Measurements from ENCODE around the gene RBPJ.

RBPJ gene

GRCh38 chr4:26451597-26451996, 130.8 kb downstream of the RBPJ start:
- TF ChIP-seq FOXP2 (optimal IDR thresholded peaks at IDR 0.05; ENCODE audit: borderline replicate concordance, extremely low read depth, extremely low read length, insufficient read depth), result no peak
- TF ChIP-seq, protein P1, sequence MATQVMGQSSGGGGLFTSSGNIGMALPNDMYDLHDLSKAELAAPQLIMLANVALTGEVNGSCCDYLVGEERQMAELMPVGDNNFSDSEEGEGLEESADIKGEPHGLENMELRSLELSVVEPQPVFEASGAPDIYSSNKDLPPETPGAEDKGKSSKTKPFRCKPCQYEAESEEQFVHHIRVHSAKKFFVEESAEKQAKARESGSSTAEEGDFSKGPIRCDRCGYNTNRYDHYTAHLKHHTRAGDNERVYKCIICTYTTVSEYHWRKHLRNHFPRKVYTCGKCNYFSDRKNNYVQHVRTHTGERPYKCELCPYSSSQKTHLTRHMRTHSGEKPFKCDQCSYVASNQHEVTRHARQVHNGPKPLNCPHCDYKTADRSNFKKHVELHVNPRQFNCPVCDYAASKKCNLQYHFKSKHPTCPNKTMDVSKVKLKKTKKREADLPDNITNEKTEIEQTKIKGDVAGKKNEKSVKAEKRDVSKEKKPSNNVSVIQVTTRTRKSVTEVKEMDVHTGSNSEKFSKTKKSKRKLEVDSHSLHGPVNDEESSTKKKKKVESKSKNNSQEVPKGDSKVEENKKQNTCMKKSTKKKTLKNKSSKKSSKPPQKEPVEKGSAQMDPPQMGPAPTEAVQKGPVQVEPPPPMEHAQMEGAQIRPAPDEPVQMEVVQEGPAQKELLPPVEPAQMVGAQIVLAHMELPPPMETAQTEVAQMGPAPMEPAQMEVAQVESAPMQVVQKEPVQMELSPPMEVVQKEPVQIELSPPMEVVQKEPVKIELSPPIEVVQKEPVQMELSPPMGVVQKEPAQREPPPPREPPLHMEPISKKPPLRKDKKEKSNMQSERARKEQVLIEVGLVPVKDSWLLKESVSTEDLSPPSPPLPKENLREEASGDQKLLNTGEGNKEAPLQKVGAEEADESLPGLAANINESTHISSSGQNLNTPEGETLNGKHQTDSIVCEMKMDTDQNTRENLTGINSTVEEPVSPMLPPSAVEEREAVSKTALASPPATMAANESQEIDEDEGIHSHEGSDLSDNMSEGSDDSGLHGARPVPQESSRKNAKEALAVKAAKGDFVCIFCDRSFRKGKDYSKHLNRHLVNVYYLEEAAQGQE (IDR thresholded peaks at IDR 0.05; ENCODE audit: insufficient read depth in 1 of 2, low read depth in 2 of 2, low read length in 2 of 2), result no peak
- no peak for TF ChIP-seq SIN3A (IDR thresholded peaks at IDR 0.05; ENCODE audit: borderline replicate concordance, insufficient read depth, low read length)
- TF ChIP-seq TAF1 (IDR thresholded peaks at IDR 0.05; ENCODE audit: borderline replicate concordance, insufficient read depth, low read length), result no peak
- no peak for TF ChIP-seq POLR2AphosphoS5 (IDR thresholded peaks at IDR 0.05; ENCODE audit: low read depth, low read length)

DNA sequence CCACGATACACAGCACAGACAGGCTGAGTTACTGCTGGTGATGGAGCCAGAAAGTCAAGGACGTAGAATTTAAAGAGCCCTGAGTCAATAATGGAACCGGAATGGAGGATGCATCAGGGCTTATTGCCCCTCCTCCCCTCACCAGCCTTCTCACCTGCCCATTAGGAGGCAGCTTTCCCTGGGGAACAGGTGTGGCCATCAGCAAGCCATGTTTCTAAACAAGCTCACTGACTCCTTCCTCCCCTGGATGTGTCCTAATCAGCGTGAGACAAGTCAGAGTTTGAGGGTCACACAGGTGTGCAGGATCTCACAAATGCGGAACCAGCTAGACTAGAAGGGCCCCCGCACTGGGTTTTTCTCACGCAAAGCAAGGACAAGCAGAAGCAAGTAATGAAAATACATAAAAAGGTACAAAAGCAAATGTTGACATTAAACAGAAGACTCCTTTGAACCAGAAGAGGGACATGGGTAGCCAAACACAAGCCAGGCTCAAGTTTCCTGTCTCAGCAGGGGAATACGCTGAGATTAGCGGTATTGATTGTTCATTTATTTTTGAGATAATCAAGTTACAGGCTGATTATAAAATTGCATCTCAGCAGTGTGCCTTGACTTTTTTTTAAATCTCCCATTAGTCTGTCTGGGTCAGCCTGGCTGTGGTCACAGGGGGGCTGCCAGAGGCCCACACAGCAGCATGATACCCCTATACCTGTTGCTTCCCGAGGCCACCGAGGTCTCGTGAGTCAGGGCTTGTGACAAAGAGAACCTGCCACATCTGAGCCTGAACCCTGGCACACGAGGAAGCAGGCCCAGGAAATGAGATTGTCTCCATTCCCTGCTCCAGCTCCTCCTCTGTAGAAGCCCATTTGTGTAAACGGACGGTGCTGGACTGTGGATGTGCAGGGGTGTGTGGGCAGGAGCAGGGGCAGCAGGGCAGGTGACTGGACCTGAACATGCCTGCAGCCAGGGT, 132.0 kb downstream of the RBPJ start:
- no peak for TF ChIP-seq SIN3A (IDR thresholded peaks at IDR 0.05; ENCODE audit: borderline replicate concordance, insufficient read depth, low read length)
- no peak for TF ChIP-seq TAF1 (IDR thresholded peaks at IDR 0.05; ENCODE audit: borderline replicate concordance, insufficient read depth, low read length)
- TF ChIP-seq, protein P1 (IDR thresholded peaks at IDR 0.05; ENCODE audit: insufficient read depth in 1 of 2, low read depth in 2 of 2, low read length in 2 of 2), result no peak

- TF ChIP-seq TAF1 (IDR thresholded peaks at IDR 0.05; ENCODE audit: borderline replicate concordance, insufficient read depth, low read length) (no peak), SIN3A (IDR thresholded peaks at IDR 0.05; ENCODE audit: borderline replicate concordance, insufficient read depth, low read length) (no peak), FOXP2 (optimal IDR thresholded peaks at IDR 0.05; ENCODE audit: borderline replicate concordance, extremely low read depth, extremely low read length, insufficient read depth) (no peak), POLR2AphosphoS5 (IDR thresholded peaks at IDR 0.05; ENCODE audit: low read depth, low read length) (no peak)
- TF ChIP-seq, protein P1 (IDR thresholded peaks at IDR 0.05; ENCODE audit: insufficient read depth in 1 of 2, low read depth in 2 of 2, low read length in 2 of 2), result no peak
Measured at GRCh38 chr4:26454961-26455360, 134.1 kb downstream of the RBPJ start.

- no peak for TF ChIP-seq TAF1 (IDR thresholded peaks at IDR 0.05; ENCODE audit: borderline replicate concordance, insufficient read depth, low read length)
- TF ChIP-seq, protein P1 (IDR thresholded peaks at IDR 0.05; ENCODE audit: insufficient read depth in 1 of 2, low read depth in 2 of 2, low read length in 2 of 2), result no peak
- TF ChIP-seq POLR2AphosphoS5 (IDR thresholded peaks at IDR 0.05; ENCODE audit: low read depth, low read length), result no peak
- TF ChIP-seq SIN3A (IDR thresholded peaks at IDR 0.05; ENCODE audit: borderline replicate concordance, insufficient read depth, low read length), result no peak
- no peak for TF ChIP-seq FOXP2 (optimal IDR thresholded peaks at IDR 0.05; ENCODE audit: borderline replicate concordance, extremely low read depth, extremely low read length, insufficient read depth)
Measured at GRCh38 chr4:26455571-26455970, 134.8 kb downstream of the RBPJ start.

Measured in PFSK-1 (cell line).